Spinal cord (tissue), 10 donors: Measurements from ENCODE around the gene UQCRHL. TPM values are rescaled to one million over a fixed set of nuclear protein-coding genes. Genes with fewer than 3 reads are reported as not detected.
"Not testable (repeated sequence)": the region's sequence is repeated elsewhere in the genome, so short reads cannot be mapped to it uniquely, and the experiment has no call there.

Source experiments
- DNase-seq, 6 donors: peaks; one replicate each; pipeline versions ENCODE4 v3.0.0 to v3.0.0-alpha.2; 2013 to 2015; ENCODE audit warnings: low spot score in 6 of 6, low read depth in 4 of 6
- H3K27ac ChIP-seq: one replicate; pipeline ENCODE4 v1.5.1; 2013; ENCODE audit warnings: low read depth, low read length, control low read depth
- H3K27me3 ChIP-seq: one replicate; pipeline ENCODE4 v1.6.1; 2013; ENCODE audit warnings: low read length; ENCODE audit not compliant: control insufficient read depth, insufficient read depth
- H3K36me3 ChIP-seq: one replicate; pipeline ENCODE4 v1.6.1; 2013; ENCODE audit warnings: low read length; ENCODE audit not compliant: control insufficient read depth, insufficient read depth
- H3K4me1 ChIP-seq: one replicate; pipeline ENCODE4 v1.6.1; 2013; ENCODE audit warnings: low read length; ENCODE audit not compliant: control insufficient read depth, insufficient read depth
- H3K4me3 ChIP-seq: one replicate; pipeline ENCODE4 v1.5.1; 2013; ENCODE audit warnings: low read depth, low read length, control low read depth
- H3K9me3 ChIP-seq: one replicate; pipeline ENCODE4 v1.6.1; 2013; ENCODE audit warnings: low read length; ENCODE audit not compliant: control insufficient read depth, insufficient read depth
- WGBS: methylation state at CpG from one replicate; pipeline ENCODE4 v1.1.5; 2013; ENCODE audit warnings: missing lambda C conversion rate; ENCODE audit not compliant: insufficient coverage; 5-methylcytosine and 5-hydroxymethylcytosine counted together
- polyA plus RNA-seq, 2 donors: library from polyadenylated mRNA; unstranded; fragments of 120-200 nt; gene quantifications; one replicate each; pipeline ENCODE4 v1.2.1, GENCODE V29; 2013; ENCODE audit not compliant: insufficient read length in 2 of 2
- total RNA-seq, 2 donors: library from RNA; depleted of rRNA in 1 of 2; stranded (reverse); fragments of 120-200 nt in 1 of 2; fragments of >200 nt in 1 of 2; gene quantifications; one replicate each; pipeline versions ENCODE4 v1.2.3 to v1.2.4, GENCODE V29; 2013 to 2014
- donor health status: healthy.

Gene UQCRHL
- total and polyA plus RNA-seq, 4 donors = 1.3 to 8.4 (median 2.7) TPM

DNA sequence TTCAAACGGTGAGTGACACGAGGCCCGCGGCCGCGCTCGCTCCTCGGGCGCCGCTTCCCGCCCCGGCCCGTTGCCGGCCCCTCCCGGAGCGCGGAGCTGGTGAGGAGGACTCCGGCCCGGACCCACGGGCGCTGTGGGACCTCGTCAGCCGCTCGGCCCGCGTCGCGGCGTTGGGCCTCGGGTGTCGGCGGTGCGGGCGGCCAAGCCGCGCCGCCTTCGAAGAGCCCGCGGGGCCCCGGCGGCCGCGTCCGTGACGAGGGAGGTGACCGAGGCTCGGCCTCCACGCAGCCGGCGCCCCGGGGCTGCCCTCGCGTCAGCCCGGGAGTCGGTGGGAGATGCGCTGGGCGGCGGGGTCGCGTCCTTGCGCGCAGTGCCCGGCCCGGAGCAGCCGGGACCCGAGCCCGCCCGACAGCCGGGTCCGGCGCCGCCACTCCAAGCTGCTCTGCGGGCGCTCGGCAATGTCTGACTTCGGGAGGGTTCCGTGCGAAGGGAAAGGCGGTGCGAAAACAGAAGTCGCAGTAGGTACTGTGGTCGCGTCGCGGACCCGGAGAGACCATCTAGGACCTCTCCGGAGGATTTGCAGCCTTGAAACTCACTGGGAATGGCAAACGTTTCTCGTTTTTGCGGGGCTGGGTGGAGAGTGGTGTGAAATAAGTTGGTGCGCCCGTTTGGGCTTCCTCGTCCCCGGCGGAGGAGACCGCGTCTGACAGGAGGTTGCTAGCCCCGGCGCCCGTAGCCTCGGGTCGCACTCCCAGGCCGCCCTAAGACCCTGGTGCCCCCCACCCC is 40.9 kb upstream of the UQCRHL start:
- H3K4me1 ChIP-seq = peaks cover 34% of the 10 kb centered on the region
- under 1% methylated on average over 97 of the region's 104 CpGs for WGBS

DNA sequence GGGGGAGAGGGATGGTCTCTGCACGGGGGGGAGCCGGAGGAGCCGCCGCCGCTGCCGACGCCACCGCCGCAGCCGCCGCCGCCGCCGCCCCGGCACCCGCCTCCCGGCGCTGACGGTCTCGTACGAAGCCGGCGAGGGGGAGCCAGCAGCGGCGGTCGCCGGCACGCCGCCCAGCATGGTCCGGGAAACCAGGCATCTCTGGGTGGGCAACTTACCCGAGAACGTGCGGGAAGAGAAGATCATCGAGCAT is 40.4 kb upstream of the UQCRHL start:
- H3K4me1 ChIP-seq = peaks cover 36% of the 10 kb centered on the region
- H3K27ac ChIP-seq = peak overlapping the region; percentile 64
- peak overlapping the region; percentile 94 for H3K4me3 ChIP-seq
- H3K9me3 ChIP-seq = no peaks in the 10 kb centered on the region
- 0% methylated on average over 34 of the region's 34 CpGs for WGBS
- H3K36me3 ChIP-seq = no peaks in the 10 kb centered on the region
- H3K27me3 ChIP-seq = no peaks in the 10 kb centered on the region
- DNase-seq = no peak

More for the DNA sequence above, 40.9 kb upstream of the UQCRHL start:
- Histone ChIP-seq H3K36me3 (no peaks in the 10 kb centered on the region), H3K4me3 (peak overlapping the region; percentile 94), H3K27ac (peak overlapping the region; percentile 96), H3K27me3 (no peaks in the 10 kb centered on the region), H3K9me3 (no peaks in the 10 kb centered on the region)
- DNase-seq = peak in 2 of 6 donors; percentile 57 to 62

DNA sequence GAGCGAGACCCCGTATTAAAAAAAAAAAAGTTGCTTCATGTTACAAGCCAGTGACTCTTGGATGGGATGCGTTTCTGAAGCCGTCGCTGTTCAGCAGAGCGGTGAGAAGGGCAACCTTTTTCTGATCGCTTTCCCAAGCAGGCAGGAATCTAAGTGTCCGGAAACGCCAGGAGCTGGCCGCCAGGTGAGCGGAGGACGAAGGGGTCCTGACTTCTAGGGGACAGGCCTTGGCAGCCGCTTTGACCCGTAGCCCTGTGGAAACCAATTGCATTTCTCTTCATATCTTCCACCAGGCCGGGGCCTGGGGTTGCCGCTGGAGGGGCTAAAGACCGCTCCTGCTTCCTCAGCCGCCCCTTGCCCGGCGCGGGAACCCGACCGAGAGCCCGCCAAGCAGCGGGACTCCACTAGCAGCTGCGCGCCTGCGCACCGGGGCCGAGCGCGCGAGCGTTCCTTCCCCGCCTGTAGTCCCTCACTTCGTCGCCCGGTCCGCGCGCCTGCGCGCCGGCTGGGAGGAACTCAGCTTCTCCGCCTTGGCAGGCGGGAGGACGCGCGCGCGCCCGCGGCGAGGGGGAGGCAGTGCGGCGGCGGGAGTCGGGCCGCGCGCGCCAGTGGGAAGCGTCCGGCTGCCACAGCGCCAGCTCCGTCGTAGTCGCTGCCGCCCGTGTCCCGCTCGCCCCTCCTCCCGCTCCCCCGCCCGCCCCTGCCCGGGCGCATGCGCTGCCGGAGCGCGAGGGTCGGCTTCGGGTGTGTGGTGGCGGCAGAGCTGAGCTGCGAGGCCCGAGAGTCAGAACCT is 39.8 kb upstream of the UQCRHL start, which contains the start of gene SPEN:
Gene SPEN (plus strand): TSS at position 608 of the 793 bp plus-strand sequence. CDS start 361 bp downstream, outside the sequence.
- peak within 1 kb of the TSS; percentile 96 for H3K27ac ChIP-seq
- H3K27me3 ChIP-seq = no peaks in the 10 kb centered on the region
- no peaks in the 10 kb centered on the region for H3K9me3 ChIP-seq
- peaks cover 33% of the 10 kb centered on the region for H3K4me1 ChIP-seq
- H3K36me3 ChIP-seq = no peaks in the 10 kb centered on the region
- peak; percentile 94 to 100 (median 98) for DNase-seq
- peak within 1 kb of the TSS; percentile 94 for H3K4me3 ChIP-seq
- WGBS = under 1% methylated on average over 79 of the region's 86 CpGs

GRCh38 chr1:15846056-15846455 is 38.6 kb upstream of the UQCRHL start:
- H3K27me3 ChIP-seq, H3K27ac ChIP-seq, H3K9me3 ChIP-seq, DNase-seq, H3K36me3 ChIP-seq, H3K4me3 ChIP-seq: not testable (repeated sequence)
- 98% methylated on average over 7 of the region's 11 CpGs for WGBS
- peaks cover 27% of the 10 kb centered on the region for H3K4me1 ChIP-seq

- peak in 3 of 6 donors; percentile 70 to 91 (median 91) for DNase-seq
- no peaks in the 10 kb centered on the region for H3K9me3 ChIP-seq
- peaks cover 24% of the 10 kb centered on the region for H3K4me1 ChIP-seq
- no CpG with 5 or more reads among the region's 3 CpGs for WGBS
- H3K27ac ChIP-seq = no peak overlapping the region
- no peaks in the 10 kb centered on the region for H3K27me3 ChIP-seq
- H3K4me3 ChIP-seq = no peak overlapping the region
- no peaks in the 10 kb centered on the region for H3K36me3 ChIP-seq
Observed at GRCh38 chr1:15843826-15844572, 36.5 kb upstream of the UQCRHL start.

GRCh38 chr1:15838721-15839120 is 31.3 kb upstream of the UQCRHL start:
- WGBS = 100% methylated on average over 2 of the region's 4 CpGs
- DNase-seq = no peak

DNA sequence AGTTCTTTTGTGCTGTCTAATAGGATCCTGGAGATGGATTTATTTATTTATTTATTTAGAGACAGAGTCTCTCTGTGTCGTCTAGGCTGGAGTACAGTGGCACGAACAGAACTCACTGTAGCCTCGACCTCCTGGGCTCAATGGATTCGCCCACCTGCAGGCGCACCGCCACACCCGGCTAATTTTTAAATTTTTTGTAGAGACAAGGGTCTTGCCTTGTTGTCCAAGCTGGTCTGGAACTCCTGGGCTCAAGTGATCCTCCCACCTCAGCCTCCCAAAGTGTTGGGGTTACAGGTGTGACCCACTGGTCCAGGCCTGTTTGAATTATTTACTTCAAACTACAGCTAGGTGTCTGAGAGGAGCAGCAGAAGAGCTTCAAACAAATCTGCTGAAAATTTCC is 30.5 kb upstream of the UQCRHL start:
- Histone ChIP-seq H3K36me3 (no peaks in the 10 kb centered on the region), H3K27me3 (no peaks in the 10 kb centered on the region), H3K4me1 (peaks cover 26% of the 10 kb centered on the region), H3K27ac (no peak overlapping the region), H3K4me3 (no peak overlapping the region), H3K9me3 (no peaks in the 10 kb centered on the region)
- no peak for DNase-seq
- WGBS = 57% methylated on average over 3 of the region's 7 CpGs

More at GRCh38 chr1:15838721-15839120, 31.3 kb upstream of the UQCRHL start:
- no peak overlapping the region for H3K4me3 ChIP-seq
- H3K27ac ChIP-seq = no peak overlapping the region
- no peaks in the 10 kb centered on the region for H3K27me3 ChIP-seq
- H3K4me1 ChIP-seq = peaks cover 27% of the 10 kb centered on the region
- H3K9me3 ChIP-seq = no peaks in the 10 kb centered on the region
- no peaks in the 10 kb centered on the region for H3K36me3 ChIP-seq

GRCh38 chr1:15836772-15837669 is 29.6 kb upstream of the UQCRHL start:
- Histone ChIP-seq H3K36me3 (no peaks in the 10 kb centered on the region), H3K9me3 (no peaks in the 10 kb centered on the region), H3K4me1 (peaks cover 36% of the 10 kb centered on the region), H3K27me3 (no peaks in the 10 kb centered on the region), H3K4me3 (peak overlapping the region; percentile 28), H3K27ac (peak overlapping the region; percentile 52)
- DNase-seq = peak in 1 of 6 donors; percentile 15
- WGBS = 36% methylated on average over 50 of the region's 62 CpGs

DNA sequence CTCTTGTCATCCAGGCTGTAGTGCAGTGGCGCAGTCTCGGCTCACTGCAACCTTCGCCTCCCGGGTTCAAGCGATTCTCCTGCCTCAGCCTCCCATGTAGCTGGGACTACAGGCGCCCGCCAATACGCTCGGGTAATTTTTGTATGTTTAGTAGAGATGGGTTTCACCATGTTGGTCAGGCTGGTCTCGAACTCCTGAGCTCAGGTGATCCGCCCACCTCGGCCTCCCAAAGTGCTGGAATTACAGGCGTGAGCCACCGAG is 29.0 kb upstream of the UQCRHL start:
- DNase-seq = not testable (repeated sequence)

More for the DNA sequence above, 29.0 kb upstream of the UQCRHL start:
- not testable (repeated sequence) for H3K27me3 ChIP-seq, H3K36me3 ChIP-seq, H3K9me3 ChIP-seq
- Histone ChIP-seq H3K4me3 (peak overlapping the region; percentile 75), H3K4me1 (peaks cover 37% of the 10 kb centered on the region), H3K27ac (peak overlapping the region; percentile 99)
- WGBS = 91% methylated on average over 14 of the region's 14 CpGs
